ENCODE data around the gene PSMB3.

- TF ChIP-seq, protein P1, sequence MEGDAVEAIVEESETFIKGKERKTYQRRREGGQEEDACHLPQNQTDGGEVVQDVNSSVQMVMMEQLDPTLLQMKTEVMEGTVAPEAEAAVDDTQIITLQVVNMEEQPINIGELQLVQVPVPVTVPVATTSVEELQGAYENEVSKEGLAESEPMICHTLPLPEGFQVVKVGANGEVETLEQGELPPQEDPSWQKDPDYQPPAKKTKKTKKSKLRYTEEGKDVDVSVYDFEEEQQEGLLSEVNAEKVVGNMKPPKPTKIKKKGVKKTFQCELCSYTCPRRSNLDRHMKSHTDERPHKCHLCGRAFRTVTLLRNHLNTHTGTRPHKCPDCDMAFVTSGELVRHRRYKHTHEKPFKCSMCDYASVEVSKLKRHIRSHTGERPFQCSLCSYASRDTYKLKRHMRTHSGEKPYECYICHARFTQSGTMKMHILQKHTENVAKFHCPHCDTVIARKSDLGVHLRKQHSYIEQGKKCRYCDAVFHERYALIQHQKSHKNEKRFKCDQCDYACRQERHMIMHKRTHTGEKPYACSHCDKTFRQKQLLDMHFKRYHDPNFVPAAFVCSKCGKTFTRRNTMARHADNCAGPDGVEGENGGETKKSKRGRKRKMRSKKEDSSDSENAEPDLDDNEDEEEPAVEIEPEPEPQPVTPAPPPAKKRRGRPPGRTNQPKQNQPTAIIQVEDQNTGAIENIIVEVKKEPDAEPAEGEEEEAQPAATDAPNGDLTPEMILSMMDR (IDR thresholded peaks at IDR 0.05; ENCODE audit: borderline replicate concordance, extremely low read depth, low read length, poor library complexity, severe bottlenecking): no peak
- TF ChIP-seq EZH2 (IDR thresholded peaks at IDR 0.05; ENCODE audit: borderline replicate concordance, low read depth, low read length, severe bottlenecking): no peak
Measured at GRCh38 chr17:38731526-38732294, 20.8 kb upstream of the PSMB3 start.

Measured in DND-41 (cell line).